K562 (cell line): ENCODE data around the gene ALKBH2. TPM values are rescaled to one million over a fixed set of nuclear protein-coding genes. Genes with fewer than 3 reads are reported as not detected.

Source experiments
- ATAC-seq: fragments of 200-7000 bp; cut with Tn5 transposase; 3 replicates; pipeline ENCODE4 v1.9.1; 2020; ENCODE audit warnings: moderate library complexity
- BruUV-seq: library from RNA; stranded (reverse); fragments of 400-500 nt; replicated peaks from 2 replicates; lab custom pipeline; 2021; lab: Mats Ljungman, UMichigan
- CTCF ChIA-PET: fragments of 300-600 bp; formaldehyde crosslinking; extraction: SDS; loops from one replicate; lab custom pipeline; 2021; ENCODE audit warnings: low intra/inter-chr PET ratio; lab: Yijun Ruan, JAX
- POLR2A ChIA-PET: fragments of 300-600, 350-650 bp; sonication (Branson Sonifier 250); formaldehyde crosslinking; extraction: SDS; loops from one replicate; lab custom pipeline; 2021; ENCODE audit warnings: antibody characterized with exemption, inconsistent platforms; lab: Yijun Ruan, JAX
- DNase-seq, 4 experiments: peaks; one replicate each; pipeline versions ENCODE4 v3.0.0 to v3.0.0-alpha.2; 2011 to 2018; ENCODE audit warnings: low spot score in 3 of 4, mixed read lengths in 3 of 4; ENCODE audit errors: extremely low read depth in 1 of 4
- FAIRE-seq: peaks from 2 replicates; lab custom pipeline; 2011; peaks lifted over from hg19 to GRCh38; lab: Jason Lieb, UNC
- H2AFZ ChIP-seq: 2 replicates; pipeline ENCODE4 v1.6.0; 2011; ENCODE audit warnings: low read depth, low read length, control low read depth, inconsistent platforms
- H3K27ac ChIP-seq: fragments of 200-600 bp; 3 replicates; pipeline ENCODE4 v1.8.0; 2011; ENCODE audit warnings: low read depth, mild to moderate bottlenecking, control low read depth, inconsistent platforms, low read length, moderate library complexity, mixed read lengths; ENCODE audit errors: extremely low read depth
- H3K27me3 ChIP-seq, 2 experiments: fragments of 300-600 bp in 1 of 2; 2 replicates in 1 of 2; 3 replicates in 1 of 2; pipeline versions ENCODE4 v1.6.0 to v1.8.0; 2011; ENCODE audit warnings: inconsistent platforms in 2 of 2, low read length in 2 of 2, mild to moderate bottlenecking in 1 of 2, mixed read lengths in 1 of 2, moderate library complexity in 1 of 2; ENCODE audit not compliant: control insufficient read depth in 2 of 2, insufficient read depth in 2 of 2
- H3K36me3 ChIP-seq: fragments of 300-600 bp; 3 replicates; pipeline ENCODE4 v1.8.0; 2011; ENCODE audit warnings: mild to moderate bottlenecking, low read length, inconsistent platforms; ENCODE audit not compliant: control insufficient read depth, insufficient read depth
- H3K4me1 ChIP-seq, 2 experiments: fragments of 200-600 bp in 1 of 2; replicated peaks in 1 of 2; 2 replicates in 1 of 2; 3 replicates in 1 of 2; pipeline versions ENCODE4 v1.5.1 to v1.8.0; 2011; ENCODE audit warnings: inconsistent platforms in 2 of 2, low read length in 2 of 2, mild to moderate bottlenecking in 1 of 2, mixed read lengths in 1 of 2, moderate library complexity in 1 of 2; ENCODE audit not compliant: control insufficient read depth in 2 of 2, insufficient read depth in 2 of 2
- H3K4me2 ChIP-seq: 2 replicates; pipeline ENCODE4 v1.6.1; 2011; ENCODE audit warnings: low read length, control low read depth, inconsistent platforms, mixed read lengths; ENCODE audit not compliant: insufficient read depth
- H3K4me3 ChIP-seq: fragments of 200-600 bp; sonication (generic), shearing (Covaris generic); 2 replicates; pipeline ENCODE4 v1.5.1; 2016; ENCODE audit warnings: control low read depth, inconsistent platforms
- H3K79me2 ChIP-seq: fragments of 200-600 bp; 3 replicates; pipeline ENCODE4 v1.8.0; 2011; ENCODE audit warnings: low read length, inconsistent platforms; ENCODE audit not compliant: control insufficient read depth, insufficient read depth
- H3K9ac ChIP-seq, 2 experiments: 2 replicates each; pipeline versions ENCODE4 v1.6.0 to v1.6.1; 2011; ENCODE audit warnings: low read depth in 2 of 2, low read length in 2 of 2, control low read depth in 1 of 2, inconsistent platforms in 1 of 2, mild to moderate bottlenecking in 1 of 2, mixed read lengths in 1 of 2; ENCODE audit not compliant: insufficient read depth in 1 of 2
- H3K9me1 ChIP-seq: one replicate; pipeline ENCODE4 v1.6.0; 2011; ENCODE audit warnings: inconsistent platforms, mild to moderate bottlenecking, low read length, moderate library complexity; ENCODE audit not compliant: control insufficient read depth, insufficient read depth
- H3K9me3 ChIP-seq: replicated peaks from 2 replicates; pipeline ENCODE4 v1.5.1; 2011; ENCODE audit warnings: low read depth, low read length, inconsistent platforms; ENCODE audit not compliant: control insufficient read depth, insufficient read depth
- H4K20me1 ChIP-seq: replicated peaks from 2 replicates; pipeline ENCODE4 v1.6.1; 2011; ENCODE audit warnings: low read length, inconsistent platforms, mixed read lengths; ENCODE audit not compliant: control insufficient read depth, insufficient read depth
- ARID4B ChIP-seq: sonication (generic); formaldehyde crosslinking; IDR thresholded peaks from 2 replicates; pipeline ENCODE4 v1.8.0; 2022; ENCODE audit warnings: mild to moderate bottlenecking, missing genetic modification reagents
- BCL6 ChIP-seq: fragments of 250-450 bp; sonication (Bioruptor Pico); IDR thresholded peaks from 2 replicates; pipeline ENCODE4 v1.4.0; 2020
- ETS1 ChIP-seq: conservative IDR thresholded peaks from 2 replicates; pipeline ENCODE4 v1.6.1; 2011; ENCODE audit warnings: low read depth, mild to moderate bottlenecking, low read length; ENCODE audit not compliant: control insufficient read depth
- EZH2 ChIP-seq: IDR thresholded peaks from 2 replicates; pipeline ENCODE4 v1.6.1; 2012; ENCODE audit warnings: low read depth, mild to moderate bottlenecking, inconsistent platforms, low read length, borderline replicate concordance
- MEF2D ChIP-seq: conservative IDR thresholded peaks from 2 replicates; pipeline ENCODE4 v1.6.1; 2016; ENCODE audit warnings: low read depth, missing genetic modification characterization, missing compliant biosample characterization
- MXI1 ChIP-seq: IDR thresholded peaks from 2 replicates; pipeline ENCODE4 v1.6.1; 2011; ENCODE audit warnings: low read depth, mild to moderate bottlenecking, improper control_type of control experiment, low read length
- PHF21A ChIP-seq: fragments of 450-650 bp; IDR thresholded peaks from 2 replicates; pipeline ENCODE4 v1.6.1; 2017; ENCODE audit warnings: low read depth, borderline replicate concordance
- RCOR1 ChIP-seq, 2 experiments: IDR thresholded peaks; 2 replicates each; pipeline ENCODE4 v1.6.1; 2012; ENCODE audit warnings: low read depth in 2 of 2, low read length in 2 of 2, borderline replicate concordance in 1 of 2, improper control_type of control experiment in 1 of 2
- SLC30A9 ChIP-seq: fragments of 250-450 bp; sonication (Bioruptor Pico); IDR thresholded peaks from 2 replicates; pipeline ENCODE4 v1.8.0; 2022; ENCODE audit warnings: mild to moderate bottlenecking, moderate library complexity
- SPI1 ChIP-seq: IDR thresholded peaks from 2 replicates; pipeline ENCODE4 v1.6.1; 2011; ENCODE audit warnings: low read depth, low read length, control low read depth, borderline replicate concordance
- TCFL5 ChIP-seq: fragments of 250-450 bp; sonication (Bioruptor Pico); conservative IDR thresholded peaks from 2 replicates; pipeline ENCODE4 v1.6.1; 2021; ENCODE audit warnings: mild to moderate bottlenecking, moderate library complexity, matching md5 sums
- ZBTB49 ChIP-seq: sonication (generic); formaldehyde crosslinking; IDR thresholded peaks from 2 replicates; pipeline ENCODE4 v1.8.0; 2022; ENCODE audit warnings: missing genetic modification reagents, mild to moderate bottlenecking, borderline replicate concordance
- ZFX ChIP-seq: sonication (generic); formaldehyde crosslinking; IDR thresholded peaks from 2 replicates; pipeline ENCODE4 v1.8.0; 2022; ENCODE audit warnings: mild to moderate bottlenecking, missing genetic modification reagents, moderate library complexity
- ZKSCAN3 ChIP-seq: fragments of 250-450 bp; sonication (Bioruptor Pico); IDR thresholded peaks from 2 replicates; pipeline ENCODE4 v1.4.0; 2020
- ZNF24 ChIP-seq: fragments of 450-650 bp; IDR thresholded peaks from 2 replicates; pipeline ENCODE4 v1.6.1; 2016
- WGBS: fragments of 100-300 bp; shearing (Covaris generic); methylation state at CpG from one replicate; pipeline ENCODE4 v1.1.6; 2016; ENCODE audit warnings: low coverage, mixed read lengths; ENCODE audit not compliant: insufficient coverage; ENCODE audit errors: missing lambda C conversion rate; 5-methylcytosine and 5-hydroxymethylcytosine counted together
- in situ Hi-C: fragments of 300-500 bp; cut with MboI; formaldehyde crosslinking; loops from 4 replicates; pipeline ENCODE4 v1.15.0; 2018; ENCODE audit warnings: inconsistent platforms, mixed read lengths
- intact Hi-C: fragments of 100-400 bp; cut with micrococcal nuclease; formaldehyde crosslinking; loops from 2 replicates; pipeline ENCODE4 v1.14.2; 2022
- polyA plus RNA-seq, 8 experiments: library from polyadenylated mRNA; depleted of rRNA in 4 of 8; stranded (reverse) in 5 of 8; unstranded in 3 of 8; fragments of >200 nt; fragmentation: Nextera tagmentation in 2 of 8; fragmentation: Illumina TruSeq in 1 of 8; extraction: Ambion mirVana in 2 of 8; extraction: Trizol in 1 of 8; gene quantifications; 2 replicates each; pipeline versions ENCODE4 v1.2.1 to v1.2.3, GENCODE V29; 2011 to 2014; ENCODE audit warnings: inconsistent platforms in 1 of 8, missing spikeins in 1 of 8
- total RNA-seq, 7 experiments: library from RNA; depleted of rRNA in 6 of 7; stranded (reverse); fragments of >200 nt in 6 of 7; fragmentation: Illumina TruSeq in 2 of 7; extraction: Trizol in 2 of 7; gene quantifications; 2 replicates each; pipeline versions ENCODE4 v1.2.1 to v1.2.3, GENCODE V29; 2011 to 2021; ENCODE audit warnings: low replicate concordance in 1 of 7

Gene ALKBH2
- total and polyA plus RNA-seq, 9 of the 15 experiments (the other 6 are each of a cell fraction or from before 2014, with no cell fraction given) = 5.9 to 56.1 (median 41.9) TPM

- FAIRE-seq (no peak), ATAC-seq (peak; percentile 30), DNase-seq (no peak)
- Histone ChIP-seq H3K27ac (peak overlapping the region; percentile 39; the same call in 2 of the 3 replicates), H2AFZ (peak overlapping the region; percentile 76), H3K4me1 (peaks cover 5 to 25% of the 10 kb centered on the region in 2 experiments; a peak in 3 of 5 replicates), H3K9ac (peak overlapping the region; percentile 36 to 89), H3K9me3 (no peaks in the 10 kb centered on the region), H4K20me1 (no peaks in the 10 kb centered on the region), H3K9me1 (no peaks in the 10 kb centered on the region), H3K27me3 (no peaks in the 10 kb centered on the region), H3K4me2 (peak overlapping the region; percentile 71), H3K79me2 (peaks cover 12% of the 10 kb centered on the region), H3K4me3 (peak overlapping the region; percentile 81), H3K36me3 (peaks cover 45% of the 10 kb centered on the region; the same call in 2 of the 3 replicates)
- POLR2A ChIA-PET = interaction anchor here (0.6 to 3.0 kb wide), 3 partner anchors 10 to 220 kb away, joined by 3 to 9 read pairs (median 3); no protein-coding TSS in a partner anchor
- intact Hi-C loops (loop anchor here (10.0 kb wide), 3 partner anchors 83 to 433 kb away; no protein-coding TSS in a partner anchor), in situ Hi-C loops (loop anchor here (10.0 kb wide), 1 partner anchor 433 kb away; no protein-coding TSS in a partner anchor)
- CTCF ChIA-PET = no interaction called here
- BruUV-seq = TSS peak; percentile 43
- under 1% methylated on average over 24 of the region's 32 CpGs for WGBS
- TF ChIP-seq ZNF24 (no peak), ZFX (CRISPR knock-in tag) (peak; percentile 53; the same call in 1 of the 2 replicates), BCL6 (no peak), ZKSCAN3 (no peak), EZH2 (no peak), ARID4B (peak; percentile 79; the same call in 1 of the 2 replicates), MXI1 (no peak), MEF2D (tag) (no peak), PHF21A (0 out of 2 replicates have a peak, but pooled peaks have one; percentile 11), TCFL5 (CRISPR knock-in tag) (no peak), RCOR1 (IDR thresholded peaks at IDR 0.05; ENCODE audit: borderline replicate concordance in 1 of 2, low read depth in 2 of 2, low read length in 2 of 2) (no peak), ETS1 (peak; percentile 8; the same call in 1 of the 2 replicates), SLC30A9 (CRISPR knock-in tag) (no peak), SPI1 (no peak), ZBTB49 (CRISPR knock-in tag) (0 out of 2 replicates have a peak, but pooled peaks have one; percentile 5)
Observed at GRCh38 chr12:109098183-109098604, 4.9 kb upstream of the ALKBH2 start.
